ENCODE results near the gene XAF1. TPM values are rescaled to one million over a fixed set of nuclear protein-coding genes. Genes with fewer than 3 reads are reported as not detected.
A peak's percentile ranks its signal among the peaks of the same experiment; 100 is the strongest.

XAF1 gene
- total RNA-seq, 6 donors from 2014 or later, result 24.3 to 245 (median 75.2) TPM

DNA sequence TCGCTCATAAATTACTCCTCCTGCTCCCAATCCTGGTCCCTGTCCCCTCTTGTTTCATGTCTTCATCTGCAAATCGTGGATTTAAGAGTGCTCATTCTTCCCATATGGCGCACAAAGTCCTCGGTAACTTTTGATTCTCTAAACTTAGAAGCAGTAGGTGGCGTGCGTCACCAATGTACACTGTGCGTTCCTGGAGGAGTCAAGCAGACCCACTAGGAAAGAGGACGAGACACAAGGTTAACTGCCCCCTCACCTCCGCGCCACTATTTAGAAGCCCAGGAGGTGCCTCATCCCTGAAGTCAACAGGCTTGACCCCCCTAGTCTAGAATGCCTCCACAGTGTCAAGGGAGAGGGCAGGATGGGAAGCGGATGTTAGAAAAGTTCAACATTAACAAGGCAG is 45.5 kb upstream of the XAF1 start:
- Histone ChIP-seq H3K36me3 (no peaks in the 10 kb centered on the region), H3K27ac (no peak overlapping the region), H3K27me3 (peaks cover 0 to 24% (median 4%) of the 10 kb centered on the region in 4 donors), H3K4me3 (no peak overlapping the region), H3K4me1 (peaks cover 8 to 23% (median 17%) of the 10 kb centered on the region in 4 donors), H3K9me3 (peaks cover 0 to 3% (median 0%) of the 10 kb centered on the region in 4 donors)
- ATAC-seq (ENCODE audit: low FRiP score in 2 of 2) (no peak), DNase-seq (no peak)
- 77 to 86% methylated on average over 11 of the region's 11 CpGs for WGBS, 2 donors
- TF ChIP-seq EP300 (IDR thresholded peaks at IDR 0.05) (no peak), POLR2A (IDR thresholded peaks at IDR 0.05) (no peak), POLR2AphosphoS5 (IDR thresholded peaks at IDR 0.05) (no peak)
- TF ChIP-seq, protein P1, sequence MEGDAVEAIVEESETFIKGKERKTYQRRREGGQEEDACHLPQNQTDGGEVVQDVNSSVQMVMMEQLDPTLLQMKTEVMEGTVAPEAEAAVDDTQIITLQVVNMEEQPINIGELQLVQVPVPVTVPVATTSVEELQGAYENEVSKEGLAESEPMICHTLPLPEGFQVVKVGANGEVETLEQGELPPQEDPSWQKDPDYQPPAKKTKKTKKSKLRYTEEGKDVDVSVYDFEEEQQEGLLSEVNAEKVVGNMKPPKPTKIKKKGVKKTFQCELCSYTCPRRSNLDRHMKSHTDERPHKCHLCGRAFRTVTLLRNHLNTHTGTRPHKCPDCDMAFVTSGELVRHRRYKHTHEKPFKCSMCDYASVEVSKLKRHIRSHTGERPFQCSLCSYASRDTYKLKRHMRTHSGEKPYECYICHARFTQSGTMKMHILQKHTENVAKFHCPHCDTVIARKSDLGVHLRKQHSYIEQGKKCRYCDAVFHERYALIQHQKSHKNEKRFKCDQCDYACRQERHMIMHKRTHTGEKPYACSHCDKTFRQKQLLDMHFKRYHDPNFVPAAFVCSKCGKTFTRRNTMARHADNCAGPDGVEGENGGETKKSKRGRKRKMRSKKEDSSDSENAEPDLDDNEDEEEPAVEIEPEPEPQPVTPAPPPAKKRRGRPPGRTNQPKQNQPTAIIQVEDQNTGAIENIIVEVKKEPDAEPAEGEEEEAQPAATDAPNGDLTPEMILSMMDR (IDR thresholded peaks at IDR 0.05), result no peak

DNA sequence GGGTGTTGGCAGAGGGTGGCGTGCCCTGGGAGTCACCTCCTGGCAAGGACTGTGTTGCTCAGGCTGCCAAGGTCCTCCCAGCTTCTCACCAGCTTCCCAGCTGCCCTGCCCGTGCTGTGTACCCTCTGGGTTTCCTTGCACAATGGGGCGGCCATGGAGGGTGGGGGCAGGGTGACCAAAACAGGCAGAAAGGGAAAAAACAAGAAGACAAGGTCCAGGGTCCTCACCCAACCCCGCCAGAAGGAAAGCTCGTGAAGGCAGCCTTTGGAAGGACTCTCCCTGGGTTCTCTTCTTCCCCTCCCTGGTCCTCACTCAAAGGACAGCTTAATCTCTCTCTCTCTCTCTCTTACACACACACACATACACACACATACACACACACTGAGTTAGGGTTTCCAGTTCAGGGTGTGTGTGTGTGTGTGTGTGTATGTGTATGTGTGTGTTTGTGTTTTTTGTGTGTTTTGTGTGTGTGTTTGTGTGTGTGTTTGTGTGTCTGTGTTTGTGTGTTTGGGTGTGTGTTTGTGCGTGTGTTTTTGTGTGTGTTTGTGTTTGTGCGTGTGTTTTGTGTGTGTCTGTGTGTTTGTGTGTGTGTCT is 44.7 kb upstream of the XAF1 start:
- peaks cover 0 to 3% (median 0%) of the 10 kb centered on the region in 4 donors for H3K9me3 ChIP-seq
- peaks cover 8 to 23% (median 17%) of the 10 kb centered on the region in 4 donors for H3K4me1 ChIP-seq
- H3K27ac ChIP-seq, result no peak overlapping the region
- TF ChIP-seq, protein P1 (IDR thresholded peaks at IDR 0.05), result no peak
- TF ChIP-seq POLR2A (IDR thresholded peaks at IDR 0.05) (no peak), POLR2AphosphoS5 (IDR thresholded peaks at IDR 0.05) (no peak), EP300 (IDR thresholded peaks at IDR 0.05) (no peak)
- no peak overlapping the region for H3K4me3 ChIP-seq
- ATAC-seq (ENCODE audit: low FRiP score in 2 of 2) (peak in 1 of 2 donors; percentile 11), DNase-seq (no peak)
- no peaks in the 10 kb centered on the region for H3K36me3 ChIP-seq
- peaks cover 0 to 24% (median 4%) of the 10 kb centered on the region in 4 donors for H3K27me3 ChIP-seq
- 53 to 56% methylated on average over 7 of the region's 7 CpGs for WGBS, 2 donors

DNA sequence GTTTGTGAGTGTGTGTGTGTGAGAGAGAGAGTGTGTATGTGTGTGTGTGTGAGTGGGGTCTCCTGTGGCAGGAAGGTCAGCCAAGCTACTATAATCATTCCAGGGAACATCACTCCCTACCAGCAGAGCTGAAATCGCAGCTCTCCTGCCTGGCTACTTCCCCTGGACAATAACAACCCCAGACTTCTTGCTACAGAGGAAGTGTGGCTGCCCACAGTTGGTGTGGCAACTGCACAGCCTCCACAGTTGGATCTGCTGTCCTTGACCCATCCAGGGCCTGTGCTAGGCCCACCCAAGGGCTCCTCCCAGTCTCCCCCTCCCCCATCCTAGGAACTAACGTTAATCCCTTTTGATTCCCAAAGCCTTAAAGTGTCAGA is 44.2 kb upstream of the XAF1 start:
- peaks cover 0 to 24% (median 4%) of the 10 kb centered on the region in 4 donors for H3K27me3 ChIP-seq
- WGBS, 2 donors, result 46 to 58% methylated on average over 2 of the region's 2 CpGs
- DNase-seq (no peak), ATAC-seq (ENCODE audit: low FRiP score in 2 of 2) (peak in 1 of 2 donors; percentile 60)
- no peaks in the 10 kb centered on the region for H3K36me3 ChIP-seq
- H3K9me3 ChIP-seq, result peaks cover 0 to 3% (median 0%) of the 10 kb centered on the region in 4 donors
- peaks cover 8 to 23% (median 17%) of the 10 kb centered on the region in 4 donors for H3K4me1 ChIP-seq
- no peak overlapping the region for H3K27ac ChIP-seq
- H3K4me3 ChIP-seq, result no peak overlapping the region
- TF ChIP-seq POLR2A (IDR thresholded peaks at IDR 0.05) (no peak), EP300 (IDR thresholded peaks at IDR 0.05) (no peak), POLR2AphosphoS5 (IDR thresholded peaks at IDR 0.05) (no peak)
- TF ChIP-seq, protein P1 (IDR thresholded peaks at IDR 0.05), result no peak

DNA sequence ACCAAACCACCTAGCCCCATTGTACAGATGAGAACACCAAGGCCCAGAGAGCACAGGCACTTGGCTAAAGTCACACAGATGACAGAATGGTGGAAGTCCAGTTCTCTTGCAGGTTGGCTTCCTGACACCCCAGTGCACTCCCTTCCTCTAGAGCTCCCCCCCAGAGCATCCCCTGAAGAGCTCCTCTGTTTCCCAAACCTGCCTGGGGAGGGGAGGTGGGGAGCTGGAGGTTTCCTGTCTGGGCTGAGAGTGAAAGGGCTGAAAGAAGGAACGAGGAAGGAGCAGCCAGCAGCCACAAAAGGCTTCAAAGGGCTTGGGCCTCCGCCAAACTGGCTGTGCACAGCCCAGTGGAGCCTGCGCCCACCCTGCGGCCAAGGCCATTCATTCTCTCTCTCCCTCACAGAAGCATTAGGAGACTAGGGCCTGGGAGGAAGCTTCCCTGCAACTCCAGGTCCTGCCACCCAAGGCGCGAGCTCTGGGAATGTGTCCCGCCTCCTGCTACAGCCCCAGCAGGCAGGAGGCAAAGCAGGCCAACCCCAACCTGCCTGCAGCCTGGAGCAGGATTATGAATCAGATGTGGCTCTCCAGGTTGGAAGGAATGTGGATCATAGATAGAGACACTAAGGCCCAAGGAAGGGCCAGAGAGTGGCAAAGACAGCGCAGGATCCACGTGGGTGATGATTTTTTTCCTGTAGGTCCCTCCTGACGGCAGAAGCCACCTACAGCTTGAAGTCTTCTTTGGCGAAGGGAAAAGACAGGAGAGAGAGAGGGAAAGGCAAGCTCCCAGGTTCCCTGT is 43.6 kb upstream of the XAF1 start:
- ATAC-seq (ENCODE audit: low FRiP score in 2 of 2), result peak in 1 of 2 donors; percentile 6

More for the DNA sequence above, 43.6 kb upstream of the XAF1 start:
- Histone ChIP-seq H3K4me3 (peak overlapping the region in 1 of 4 donors; percentile 36), H3K27me3 (peaks cover 0 to 21% (median 4%) of the 10 kb centered on the region in 4 donors), H3K27ac (no peak overlapping the region), H3K4me1 (peaks cover 8 to 23% (median 17%) of the 10 kb centered on the region in 4 donors), H3K9me3 (peaks cover 0 to 3% (median 0%) of the 10 kb centered on the region in 4 donors), H3K36me3 (no peaks in the 10 kb centered on the region)
- TF ChIP-seq EP300 (IDR thresholded peaks at IDR 0.05) (no peak), POLR2A (IDR thresholded peaks at IDR 0.05) (no peak), POLR2AphosphoS5 (IDR thresholded peaks at IDR 0.05) (no peak)
- TF ChIP-seq, protein P1 (IDR thresholded peaks at IDR 0.05), result no peak
- DNase-seq, result no peak
- 41 to 50% methylated on average over 8 to 11 of the region's 11 CpGs for WGBS, 2 donors
